ENCODE results near the gene PRLHR. TPM values are rescaled to one million over a fixed set of nuclear protein-coding genes. Genes with fewer than 3 reads are reported as not detected.

Gene PRLHR
- total and polyA plus RNA-seq, 2 of the 13 experiments (the other 11 are each of a cell fraction or from before 2014, with no cell fraction given): not detected

- no peak for TF ChIP-seq ZNF574 (CRISPR knock-in tag; IDR thresholded peaks at IDR 0.05)
- peak; percentile 67; the same call in 1 of the 2 replicates for TF ChIP-seq CEBPB (IDR thresholded peaks at IDR 0.05; ENCODE audit: borderline replicate concordance, low read depth, low read length)
Measured at GRCh38 chr10:118587881-118588651, 7.4 kb downstream of the PRLHR start (continued).

GRCh38 chr10:118586911-118587310, 8.5 kb downstream of the PRLHR start:
- Histone ChIP-seq H4K20me1 (ENCODE audit: insufficient read depth, low read length) (no peaks in the 10 kb centered on the region), H3K9me3 (ENCODE audit: low read length) (no peaks in the 10 kb centered on the region), H3K4me1 (ENCODE audit: insufficient read depth, low read length) (no peaks in the 10 kb centered on the region), H3K4me3 (replicated peaks in 1 of 3; ENCODE audit: insufficient read depth in 1 of 3, low read depth in 2 of 3, low read length in 3 of 3) (no peak overlapping the region), H3K36me3 (replicated peaks in 1 of 2; ENCODE audit: control insufficient read depth in 1 of 2, insufficient read depth in 2 of 2, low read length in 2 of 2) (no peaks in the 10 kb centered on the region), H3K79me2 (ENCODE audit: insufficient read depth, low read length) (no peaks in the 10 kb centered on the region), H3K27ac (ENCODE audit: extremely low read length, insufficient read depth, low read length) (no peak overlapping the region), H3K4me2 (ENCODE audit: low read depth, low read length) (no peak overlapping the region), H2AFZ (ENCODE audit: low read length) (no peak overlapping the region), H3K27me3 (ENCODE audit: control insufficient read depth in 1 of 2, insufficient read depth in 2 of 2, low read length in 2 of 2) (no peaks in the 10 kb centered on the region; a peak in 1 of 5 replicates), H3K9ac (ENCODE audit: insufficient read depth, low read depth, low read length) (no peak overlapping the region)
- ATAC-seq (no peak), FAIRE-seq (no peak), DNase-seq (ENCODE audit: low spot score) (no peak)
- in situ Hi-C loops (cut with HindIII; ENCODE audit: extremely low pct_ligation_motif_present, low pct_unique_long_range_greater_than_20kb) (no loop called here), intact Hi-C loops (cut with micrococcal nuclease; ENCODE audit: unreplicated experiment) (no loop called here)
- TF ChIP-seq POLR2AphosphoS5 (IDR thresholded peaks at IDR 0.05; ENCODE audit: low read depth, low read length) (no peak), ZNF724P (CRISPR knock-in tag; IDR thresholded peaks at IDR 0.05; ENCODE audit: borderline replicate concordance) (no peak), ARID5B (CRISPR knock-in tag; IDR thresholded peaks at IDR 0.05) (no peak), MLLT10 (CRISPR knock-in tag; IDR thresholded peaks at IDR 0.05) (no peak), ZGPAT (CRISPR knock-in tag; IDR thresholded peaks at IDR 0.05) (no peak), ARHGAP35 (CRISPR knock-in tag; IDR thresholded peaks at IDR 0.05; ENCODE audit: borderline replicate concordance) (no peak), SP2 (CRISPR knock-in tag; IDR thresholded peaks at IDR 0.05) (no peak)
- POLR2A ChIA-PET: no interaction called here
- no TSS peak for BruUV-seq (replicated peaks)
- CTCF ChIA-PET (ENCODE audit: low intra/inter-chr PET ratio, low total read pairs): no interaction called here

Data from HepG2 (cell line).